Measurements from ENCODE around the gene GRAMD4. TPM values are rescaled to one million over a fixed set of nuclear protein-coding genes. Genes with fewer than 3 reads are reported as not detected.

The GRAMD4 gene
- total and polyA plus RNA-seq, 10 of the 15 experiments (the other 5 are each of a cell fraction or from before 2014, with no cell fraction given) = 0.21 to 45.5 (median 10.6) TPM

GRCh38 chr22:46649141-46650077, 29.2 kb downstream of the GRAMD4 start (continued):
- no peak for TF ChIP-seq PBX3 (IDR thresholded peaks at IDR 0.05; ENCODE audit: insufficient replicate concordance, low read depth, low read length)
- no peak for TF ChIP-seq SREBF2 (IDR thresholded peaks at IDR 0.05; ENCODE audit: low read length)
- no peak for TF ChIP-seq USF2 (IDR thresholded peaks at IDR 0.05; ENCODE audit: borderline replicate concordance, low read depth, low read length)
- TF ChIP-seq USF1 (IDR thresholded peaks at IDR 0.05; ENCODE audit: borderline replicate concordance, extremely low read length, insufficient read depth, low read depth, low read length) = no peak
- TF ChIP-seq POU2F2 (IDR thresholded peaks at IDR 0.05; ENCODE audit: borderline replicate concordance, low read depth, low read length) = no peak
- TF ChIP-seq FOXM1 (IDR thresholded peaks at IDR 0.05; ENCODE audit: low read depth, low read length) = no peak
- TF ChIP-seq SMC3 (IDR thresholded peaks at IDR 0.05; ENCODE audit: borderline replicate concordance, low read length) = no peak
- TF ChIP-seq NR2F1 (conservative IDR thresholded peaks at IDR 0.05) = no peak
- no peak for TF ChIP-seq ZNF592 (IDR thresholded peaks at IDR 0.05)
